ENCODE measurements around the gene BBS1. TPM values are rescaled to one million over a fixed set of nuclear protein-coding genes. Genes with fewer than 3 reads are reported as not detected.

BBS1 gene
- total and polyA plus RNA-seq, 2 donors (not counting 3 experiments of a cell fraction or from before 2014, with no cell fraction given): 29.2 to 32.9 TPM

DNA sequence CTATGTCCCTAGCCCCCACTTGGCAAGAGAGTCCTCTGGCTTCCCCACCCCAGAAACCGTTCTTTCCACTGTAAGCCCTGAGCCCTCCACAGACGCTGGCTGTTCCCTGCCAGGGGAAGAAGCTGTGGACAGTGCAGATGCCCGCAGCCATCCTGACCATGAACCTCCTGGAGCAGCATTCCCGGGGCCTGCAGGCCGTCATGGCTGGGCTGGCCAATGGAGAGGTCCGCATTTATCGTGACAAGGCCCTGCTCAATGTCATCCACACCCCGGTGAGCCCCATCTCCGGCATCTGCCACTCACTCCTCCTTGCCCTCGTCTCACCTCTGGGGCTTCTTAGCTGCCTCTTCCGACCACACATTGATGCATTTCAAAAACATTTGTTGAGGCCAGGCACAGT, 13.2 kb downstream of the BBS1 start:
- Histone ChIP-seq H3K4me1 (ENCODE audit: control insufficient read depth, extremely low read depth, insufficient read depth, low read length) (no peaks in the 10 kb centered on the region), H4K20me1 (replicated peaks; ENCODE audit: control insufficient read depth, extremely low read depth, insufficient read depth, low read length) (no peaks in the 10 kb centered on the region), H3K9me1 (replicated peaks; ENCODE audit: control insufficient read depth, extremely low read depth, insufficient read depth, low read length) (no peaks in the 10 kb centered on the region), H3K27me3 (ENCODE audit: control insufficient read depth in 2 of 2, insufficient read depth in 2 of 2, low read length in 2 of 2) (no peaks in the 10 kb centered on the region), H3K9me3 (replicated peaks; ENCODE audit: control insufficient read depth, insufficient read depth, low read length) (no peaks in the 10 kb centered on the region), H3K9ac (replicated peaks; ENCODE audit: extremely low read depth, insufficient read depth, low read length) (no peak overlapping the region), H3K4me2 (ENCODE audit: insufficient read depth, low read length) (no peak overlapping the region), H3K4me3 (replicated peaks in 1 of 3; ENCODE audit: insufficient read depth in 1 of 3, low read depth in 1 of 3, low read length in 3 of 3) (no peak overlapping the region), H3K36me3 (ENCODE audit: control insufficient read depth in 2 of 2, extremely low read depth in 1 of 2, insufficient read depth in 2 of 2, low read length in 2 of 2) (peaks cover 2 to 12% of the 10 kb centered on the region in 2 experiments), H2AFZ (ENCODE audit: low read depth, low read length) (no peak overlapping the region), H3K27ac (ENCODE audit: insufficient read depth, low read depth, low read length) (no peak overlapping the region), H3K79me2 (ENCODE audit: control insufficient read depth, insufficient read depth, low read length) (no peaks in the 10 kb centered on the region)
- intact Hi-C loops (cut with micrococcal nuclease): no loop called here
- dilution Hi-C loops (cut with MboI; ENCODE audit: extremely low pct_ligation_motif_present, low sequenced_read_pairs): no loop called here
- TF ChIP-seq GATA2 (IDR thresholded peaks at IDR 0.05; ENCODE audit: insufficient read depth, insufficient read length, low read depth, low read length): no peak
- TF ChIP-seq POLR2A (IDR thresholded peaks at IDR 0.05; ENCODE audit: low read depth, low read length): no peak
- TF ChIP-seq, protein P1, sequence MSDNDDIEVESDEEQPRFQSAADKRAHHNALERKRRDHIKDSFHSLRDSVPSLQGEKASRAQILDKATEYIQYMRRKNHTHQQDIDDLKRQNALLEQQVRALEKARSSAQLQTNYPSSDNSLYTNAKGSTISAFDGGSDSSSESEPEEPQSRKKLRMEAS (IDR thresholded peaks at IDR 0.05; ENCODE audit: insufficient read depth, insufficient read length): no peak
- TF ChIP-seq POLR2AphosphoS5 (IDR thresholded peaks at IDR 0.05; ENCODE audit: insufficient read depth, low read depth, low read length): no peak
- BruUV-seq (replicated peaks): no TSS peak
- DNase-seq (ENCODE audit: low read depth, low spot score) (no peak), FAIRE-seq (no peak)
- CTCF ChIA-PET: interaction anchor here (1.6 kb wide), 1 partner anchor 18 kb away, joined by 3 read pairs; no protein-coding TSS in a partner anchor
- POLR2A ChIA-PET: no interaction called here

GRCh38 chr11:66524304-66525040, 14.0 kb downstream of the BBS1 start:
- no peak overlapping the region for H3K4me2 ChIP-seq (ENCODE audit: insufficient read depth, low read length)
- H2AFZ ChIP-seq (ENCODE audit: low read depth, low read length): no peak overlapping the region
- dilution Hi-C loops (cut with MboI; ENCODE audit: extremely low pct_ligation_motif_present, low sequenced_read_pairs): no loop called here
- H3K9me3 ChIP-seq (replicated peaks; ENCODE audit: control insufficient read depth, insufficient read depth, low read length): no peaks in the 10 kb centered on the region
- no peaks in the 10 kb centered on the region for H3K9me1 ChIP-seq (replicated peaks; ENCODE audit: control insufficient read depth, extremely low read depth, insufficient read depth, low read length)
- H3K27me3 ChIP-seq (ENCODE audit: control insufficient read depth in 2 of 2, insufficient read depth in 2 of 2, low read length in 2 of 2): no peaks in the 10 kb centered on the region
- ChIA-PET CTCF (no interaction called here), POLR2A (no interaction called here)
- H3K79me2 ChIP-seq (ENCODE audit: control insufficient read depth, insufficient read depth, low read length): no peaks in the 10 kb centered on the region
- peaks cover 2 to 11% of the 10 kb centered on the region in 2 experiments for H3K36me3 ChIP-seq (ENCODE audit: control insufficient read depth in 2 of 2, extremely low read depth in 1 of 2, insufficient read depth in 2 of 2, low read length in 2 of 2)
- no peaks in the 10 kb centered on the region for H4K20me1 ChIP-seq (replicated peaks; ENCODE audit: control insufficient read depth, extremely low read depth, insufficient read depth, low read length)
- TF ChIP-seq POLR2AphosphoS5 (IDR thresholded peaks at IDR 0.05; ENCODE audit: insufficient read depth, low read depth, low read length) (no peak), MYC (IDR thresholded peaks at IDR 0.05; ENCODE audit: low read depth, low read length) (no peak), FOS (IDR thresholded peaks at IDR 0.05; ENCODE audit: borderline replicate concordance, insufficient read depth, low read length) (no peak), POLR2A (IDR thresholded peaks at IDR 0.05; ENCODE audit: low read depth, low read length) (no peak), CTCF (IDR thresholded peaks at IDR 0.05; ENCODE audit: extremely low read depth in 1 of 2, insufficient read depth in 1 of 2, low read depth in 1 of 2, low read length in 2 of 2) (no peak), JUN (IDR thresholded peaks at IDR 0.05; ENCODE audit: borderline replicate concordance, insufficient read depth, insufficient read length, low read depth) (no peak), EZH2 (IDR thresholded peaks at IDR 0.05; ENCODE audit: borderline replicate concordance, low read depth, low read length, severe bottlenecking) (no peak), GATA2 (IDR thresholded peaks at IDR 0.05; ENCODE audit: insufficient read depth, insufficient read length, low read depth, low read length) (no peak)
- TF ChIP-seq, protein P1 (IDR thresholded peaks at IDR 0.05; ENCODE audit: insufficient read depth, insufficient read length): no peak
- H3K4me3 ChIP-seq (replicated peaks in 1 of 3; ENCODE audit: insufficient read depth in 1 of 3, low read depth in 1 of 3, low read length in 3 of 3): no peak overlapping the region
- H3K9ac ChIP-seq (replicated peaks; ENCODE audit: extremely low read depth, insufficient read depth, low read length): no peak overlapping the region
- no peak for DNase-seq (ENCODE audit: low read depth, low spot score)
- no peak overlapping the region for H3K27ac ChIP-seq (ENCODE audit: insufficient read depth, low read depth, low read length)
- H3K4me1 ChIP-seq (ENCODE audit: control insufficient read depth, extremely low read depth, insufficient read depth, low read length): no peaks in the 10 kb centered on the region
- no TSS peak for BruUV-seq (replicated peaks)
- intact Hi-C loops (cut with micrococcal nuclease): no loop called here
- no peak for FAIRE-seq

Data from endothelial cell of umbilical vein (primary cell).